MM.1S (cell line): ENCODE measurements around the gene NUMB.
"Not testable (repeated sequence)": the region's sequence is repeated elsewhere in the genome, so short reads cannot be mapped to it uniquely, and the experiment has no call there.

ENCODE experiments used
- CTCF ChIP-seq: fragments of 300-600 bp; sonication (generic); IDR thresholded peaks from 2 replicates; pipeline ENCODE4 v1.5.1; 2016; ENCODE audit warnings: antibody characterized with exemption, low read length, mixed read lengths
- EZH2 ChIP-seq: fragments of 300-600 bp; sonication (generic); optimal IDR thresholded peaks from 2 replicates; pipeline ENCODE3; 2017; ENCODE audit warnings: low read depth, mild to moderate bottlenecking, antibody characterized with exemption, low read length, mixed read lengths

GRCh38 chr14:73387860-73388259, 70.5 kb downstream of the NUMB start:
- TF ChIP-seq CTCF, EZH2: not testable (repeated sequence)
